GM10248 (cell line): ENCODE measurements around the gene RBM12.

Experiments used
- CTCF ChIA-PET: fragments of 300-600 bp; sonication (Branson Sonifier 250); formaldehyde crosslinking; extraction: SDS; loops from one replicate; lab custom pipeline; 2021; ENCODE audit warnings: antibody characterized with exemption; lab: Yijun Ruan, JAX
- POLR2A ChIA-PET: fragments of 350-650 bp; sonication (Branson Sonifier 250); formaldehyde crosslinking; extraction: SDS; loops from one replicate; lab custom pipeline; 2020; ENCODE audit warnings: antibody characterized with exemption; lab: Yijun Ruan, JAX
- DNase-seq: peaks from one replicate; pipeline ENCODE4 v3.0.0; 2012; ENCODE audit errors: extremely low spot score
- TF ChIP-seq, protein P1 (sequence below): IDR thresholded peaks from 2 replicates; pipeline ENCODE4 v1.5.1; 2012; ENCODE audit warnings: mild to moderate bottlenecking, low read depth; ENCODE audit errors: extremely low read depth, missing control alignments, control extremely low read depth

The RBM12 gene

DNA sequence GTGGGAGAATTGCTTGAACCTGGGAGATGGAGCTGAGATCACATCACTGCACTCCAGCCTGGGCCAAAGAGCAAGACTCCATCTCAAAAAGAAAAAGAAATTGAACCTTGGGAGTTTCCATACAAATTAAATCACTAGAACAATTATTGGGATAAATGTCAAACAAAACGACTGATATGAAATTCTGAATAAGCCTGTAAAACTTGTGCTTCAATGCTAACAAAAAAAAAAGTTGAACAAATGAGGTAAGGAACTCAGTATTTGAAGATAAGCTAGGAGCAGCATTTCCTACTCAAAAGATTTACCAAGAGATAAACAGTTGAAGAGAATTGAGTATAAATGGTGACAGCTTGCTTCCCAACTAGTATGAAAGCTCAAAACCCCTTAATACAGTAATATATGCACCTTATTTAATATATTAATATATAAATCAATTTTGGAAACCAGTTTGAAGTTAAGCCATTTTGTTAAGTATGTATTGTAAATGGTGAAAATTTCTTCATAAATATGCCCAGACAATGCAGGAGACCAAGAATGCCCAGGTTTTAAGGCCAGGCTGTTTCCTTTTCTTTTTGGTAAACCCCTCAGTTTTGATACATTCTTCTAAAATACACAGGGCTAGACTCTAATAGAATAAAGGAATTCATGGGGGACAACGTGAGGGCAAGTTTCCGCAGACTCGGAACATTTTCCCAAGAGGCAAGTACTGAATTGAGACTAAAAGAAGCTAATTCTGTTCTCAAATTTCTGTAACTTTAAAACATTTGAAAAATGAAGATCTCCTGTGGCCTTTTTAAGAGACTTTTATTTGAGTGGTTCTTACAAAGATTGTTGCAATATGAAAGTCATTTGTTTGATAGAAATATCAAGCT is 38.4 kb upstream of the RBM12 start:
- ChIA-PET POLR2A (interaction anchor here (0.7 to 1.2 kb wide), 2 partner anchors 17 to 39 kb away, joined by 4 read pairs; partner anchors contain the start of gene RBM39), CTCF (interaction anchor here (1.0 to 1.1 kb wide), 2 partner anchors 17 to 251 kb away, joined by 3 read pairs; partner anchors contain the start of gene SCAND1)
- TF ChIP-seq, protein P1, sequence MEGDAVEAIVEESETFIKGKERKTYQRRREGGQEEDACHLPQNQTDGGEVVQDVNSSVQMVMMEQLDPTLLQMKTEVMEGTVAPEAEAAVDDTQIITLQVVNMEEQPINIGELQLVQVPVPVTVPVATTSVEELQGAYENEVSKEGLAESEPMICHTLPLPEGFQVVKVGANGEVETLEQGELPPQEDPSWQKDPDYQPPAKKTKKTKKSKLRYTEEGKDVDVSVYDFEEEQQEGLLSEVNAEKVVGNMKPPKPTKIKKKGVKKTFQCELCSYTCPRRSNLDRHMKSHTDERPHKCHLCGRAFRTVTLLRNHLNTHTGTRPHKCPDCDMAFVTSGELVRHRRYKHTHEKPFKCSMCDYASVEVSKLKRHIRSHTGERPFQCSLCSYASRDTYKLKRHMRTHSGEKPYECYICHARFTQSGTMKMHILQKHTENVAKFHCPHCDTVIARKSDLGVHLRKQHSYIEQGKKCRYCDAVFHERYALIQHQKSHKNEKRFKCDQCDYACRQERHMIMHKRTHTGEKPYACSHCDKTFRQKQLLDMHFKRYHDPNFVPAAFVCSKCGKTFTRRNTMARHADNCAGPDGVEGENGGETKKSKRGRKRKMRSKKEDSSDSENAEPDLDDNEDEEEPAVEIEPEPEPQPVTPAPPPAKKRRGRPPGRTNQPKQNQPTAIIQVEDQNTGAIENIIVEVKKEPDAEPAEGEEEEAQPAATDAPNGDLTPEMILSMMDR, result no peak
- no peak for DNase-seq

- ChIA-PET CTCF (interaction anchor here (1.1 to 1.7 kb wide), 2 partner anchors 13 to 18 kb away, joined by 3 to 6 read pairs; no protein-coding TSS in a partner anchor), POLR2A (interaction anchor here (1.2 kb wide), 1 partner anchor 18 kb away, joined by 4 read pairs; no protein-coding TSS in a partner anchor)
- no peak for DNase-seq
- TF ChIP-seq, protein P1, result no peak
These were observed 37.5 kb upstream of the RBM12 start for GRCh38 chr20:35702051-35702823.

- ChIA-PET POLR2A (interaction anchor here (0.5 kb wide), 1 partner anchor 40 kb away, joined by 3 read pairs; no protein-coding TSS in a partner anchor), CTCF (interaction anchor here (1.2 to 1.7 kb wide), 3 partner anchors 8 to 14 kb away, joined by 3 to 6 read pairs (median 3); no protein-coding TSS in a partner anchor)
- no peak for DNase-seq
- TF ChIP-seq, protein P1, result no peak
These were observed 36.0 kb upstream of the RBM12 start for GRCh38 chr20:35700625-35701148.

GRCh38 chr20:35699957-35700624 is 35.4 kb upstream of the RBM12 start:
- CTCF ChIA-PET, result interaction anchor here (0.9 to 1.7 kb wide), 4 partner anchors 9 to 15 kb away, joined by 3 to 6 read pairs (median 3); no protein-coding TSS in a partner anchor

DNA sequence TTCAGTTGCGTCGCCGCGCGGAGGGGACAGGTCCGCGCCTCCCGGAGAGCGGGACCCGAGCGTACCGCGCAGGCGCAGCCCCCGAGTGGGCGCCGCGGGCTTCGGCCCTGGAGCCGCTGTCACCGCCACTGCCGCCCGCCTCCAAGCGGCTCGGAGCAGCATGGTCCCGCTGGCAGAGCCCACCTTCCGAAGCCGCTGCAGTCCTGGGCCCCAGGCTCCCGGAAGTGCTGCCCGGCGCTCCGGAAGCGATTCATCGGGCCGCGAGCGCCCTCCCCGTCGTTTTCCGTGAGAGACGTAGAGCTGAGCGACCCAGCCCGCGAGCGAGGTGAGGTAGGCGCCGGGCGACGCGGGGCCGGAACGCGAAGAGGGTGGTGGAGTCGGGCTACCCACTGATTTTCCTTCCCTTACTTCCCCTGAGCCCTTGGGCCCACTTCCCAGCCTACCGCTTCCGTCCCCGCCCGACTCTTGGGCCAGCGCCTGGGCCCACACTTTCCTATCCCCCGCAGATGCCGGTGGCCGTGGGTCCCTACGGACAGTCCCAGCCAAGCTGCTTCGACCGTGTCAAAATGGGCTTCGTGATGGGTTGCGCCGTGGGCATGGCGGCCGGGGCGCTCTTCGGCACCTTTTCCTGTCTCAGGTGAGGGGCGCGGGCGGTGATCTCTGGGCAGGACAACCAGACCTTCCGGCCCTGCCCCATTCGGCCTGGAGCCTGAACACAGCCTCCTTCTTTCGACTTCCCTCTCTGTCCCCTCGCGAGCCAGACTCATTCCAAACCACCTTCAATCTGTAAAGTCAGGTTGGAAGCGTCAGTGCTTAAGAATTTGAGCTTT is 34.6 kb upstream of the RBM12 start, which contains the start of the genes NFS1 and ROMO1:
Gene NFS1 (minus strand): TSS at position 226 of the 830 bp plus-strand sequence. CDS start 64 bp downstream, at position 162.
Gene ROMO1 (plus strand): TSS at position 279 of the 830 bp plus-strand sequence. CDS start 228 bp downstream, at position 507.
- CTCF ChIA-PET, result interaction anchor here (0.9 kb wide), 2 partner anchors 9 to 189 kb away, joined by 3 read pairs; no protein-coding TSS in a partner anchor
- TF ChIP-seq, protein P1, result peak; percentile 35
- POLR2A ChIA-PET, result interaction anchor here (0.6 to 1.5 kb wide), 3 partner anchors 21 to 1198 kb away, joined by 3 to 4 read pairs (median 3); no protein-coding TSS in a partner anchor
- peak; percentile 94 for DNase-seq

More at GRCh38 chr20:35699957-35700624, 35.4 kb upstream of the RBM12 start:
- TF ChIP-seq, protein P1, result no peak
- DNase-seq, result no peak
- POLR2A ChIA-PET, result interaction anchor here (0.5 to 1.5 kb wide), 3 partner anchors 21 to 1197 kb away, joined by 3 to 4 read pairs (median 3); no protein-coding TSS in a partner anchor
